NCI-H82 treated with DMSO at 0.1 percent for 48 hours (cell line): ENCODE measurements around the gene MCCD1.
"Not testable (repeated sequence)": the region's sequence is repeated elsewhere in the genome, so short reads cannot be mapped to it uniquely, and the experiment has no call there.

Source experiments
- DNase-seq: peaks from one replicate; lab custom pipeline; 2025; ENCODE audit not compliant: unreplicated experiment; lab: John Stamatoyannopoulos, UW

Gene MCCD1

GRCh38 chr6:31541658-31542521 is 13.1 kb downstream of the MCCD1 start, which contains the start of gene DDX39B:
Gene DDX39B (minus strand): TSS chr6:31542003. CDS start chr6:31540532, 1,471 bp downstream.
- DNase-seq, result peak; percentile 96

- no peak for DNase-seq
Observed at GRCh38 chr6:31543639-31544038, 14.9 kb downstream of the MCCD1 start.

- no peak for DNase-seq
Observed at GRCh38 chr6:31544676-31545075, 15.9 kb downstream of the MCCD1 start.

- DNase-seq, result peak; percentile 79
Observed at GRCh38 chr6:31545291-31545690, 16.5 kb downstream of the MCCD1 start.

- DNase-seq, result peak; percentile 97
Observed at GRCh38 chr6:31546339-31546957, 17.7 kb downstream of the MCCD1 start, which contains the start of gene ATP6V1G2. Gene ATP6V1G2 (minus strand): TSS chr6:31546608. CDS start chr6:31546559, 49 bp downstream.

GRCh38 chr6:31546958-31547726 is 18.4 kb downstream of the MCCD1 start, which contains the start of gene NFKBIL1:
Gene NFKBIL1 (plus strand): TSS chr6:31547608. CDS start chr6:31547695, 87 bp downstream.
- peak; percentile 99 for DNase-seq

GRCh38 chr6:31547727-31548543 is 19.2 kb downstream of the MCCD1 start:
- DNase-seq, result no peak

- no peak for DNase-seq
Observed at GRCh38 chr6:31548544-31548873, 19.7 kb downstream of the MCCD1 start.

GRCh38 chr6:31551371-31551770 is 22.6 kb downstream of the MCCD1 start:
- DNase-seq, result not testable (repeated sequence)

GRCh38 chr6:31556307-31556706 is 27.5 kb downstream of the MCCD1 start:
- no peak for DNase-seq

GRCh38 chr6:31557443-31558317 is 28.9 kb downstream of the MCCD1 start:
- no peak for DNase-seq

- DNase-seq, result no peak
Observed at GRCh38 chr6:31558318-31558625, 29.5 kb downstream of the MCCD1 start.

GRCh38 chr6:31558631-31559500 is 30.1 kb downstream of the MCCD1 start:
- no peak for DNase-seq

- no peak for DNase-seq
Observed at GRCh38 chr6:31559606-31559957, 30.8 kb downstream of the MCCD1 start.

- no peak for DNase-seq
Observed at GRCh38 chr6:31559958-31560696, 31.4 kb downstream of the MCCD1 start.

GRCh38 chr6:31560697-31561058 is 31.9 kb downstream of the MCCD1 start:
- DNase-seq, result no peak

GRCh38 chr6:31567531-31568370 is 39.0 kb downstream of the MCCD1 start:
- DNase-seq, result no peak
